HG03565 (cell line): ENCODE results near the gene TMC5.
"Not testable (repeated sequence)": the region's sequence is repeated elsewhere in the genome, so short reads cannot be mapped to it uniquely, and the experiment has no call there.

Experiments
- ATAC-seq: cut with Tn5 transposase; IDR thresholded peaks from one replicate; pipeline ENCODE4 v1.9.1; 2021; ENCODE audit warnings: mild to moderate bottlenecking, moderate library complexity; ENCODE audit not compliant: unreplicated experiment

TMC5 gene, protein sequence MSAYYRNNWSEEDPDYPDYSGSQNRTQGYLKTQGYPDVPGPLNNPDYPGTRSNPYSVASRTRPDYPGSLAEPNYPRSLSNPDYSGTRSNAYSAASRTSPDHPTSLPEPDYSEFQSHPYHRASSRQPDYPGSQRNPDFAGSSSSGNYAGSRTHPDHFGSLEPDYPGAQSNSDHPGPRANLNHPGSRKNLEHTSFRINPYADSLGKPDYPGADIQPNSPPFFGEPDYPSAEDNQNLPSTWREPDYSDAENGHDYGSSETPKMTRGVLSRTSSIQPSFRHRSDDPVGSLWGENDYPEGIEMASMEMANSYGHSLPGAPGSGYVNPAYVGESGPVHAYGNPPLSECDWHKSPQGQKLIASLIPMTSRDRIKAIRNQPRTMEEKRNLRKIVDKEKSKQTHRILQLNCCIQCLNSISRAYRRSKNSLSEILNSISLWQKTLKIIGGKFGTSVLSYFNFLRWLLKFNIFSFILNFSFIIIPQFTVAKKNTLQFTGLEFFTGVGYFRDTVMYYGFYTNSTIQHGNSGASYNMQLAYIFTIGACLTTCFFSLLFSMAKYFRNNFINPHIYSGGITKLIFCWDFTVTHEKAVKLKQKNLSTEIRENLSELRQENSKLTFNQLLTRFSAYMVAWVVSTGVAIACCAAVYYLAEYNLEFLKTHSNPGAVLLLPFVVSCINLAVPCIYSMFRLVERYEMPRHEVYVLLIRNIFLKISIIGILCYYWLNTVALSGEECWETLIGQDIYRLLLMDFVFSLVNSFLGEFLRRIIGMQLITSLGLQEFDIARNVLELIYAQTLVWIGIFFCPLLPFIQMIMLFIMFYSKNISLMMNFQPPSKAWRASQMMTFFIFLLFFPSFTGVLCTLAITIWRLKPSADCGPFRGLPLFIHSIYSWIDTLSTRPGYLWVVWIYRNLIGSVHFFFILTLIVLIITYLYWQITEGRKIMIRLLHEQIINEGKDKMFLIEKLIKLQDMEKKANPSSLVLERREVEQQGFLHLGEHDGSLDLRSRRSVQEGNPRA

DNA sequence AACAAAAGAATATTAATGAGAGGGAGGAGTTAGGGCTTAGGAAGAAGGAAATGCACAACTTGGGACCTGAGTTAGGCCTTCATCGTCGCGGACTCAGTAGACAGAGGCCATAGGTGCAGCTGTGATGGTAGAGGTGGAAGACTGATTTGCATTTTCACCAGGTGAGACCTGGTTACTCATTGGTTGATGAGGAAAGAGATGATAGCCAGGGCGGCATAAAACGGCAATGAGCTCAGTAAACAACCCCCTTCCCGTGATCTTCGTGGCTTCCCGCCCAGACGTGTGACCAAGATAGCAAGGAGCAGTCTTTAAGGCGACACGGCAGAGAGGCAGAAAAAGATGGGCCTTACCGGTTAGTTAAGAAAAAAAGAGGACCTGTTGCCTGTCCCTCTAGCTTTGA lies at the start of gene TMC5:
TSS of gene TMC5 (plus strand) at position 244 of the 400 bp plus-strand sequence. CDS start 22,156 bp downstream, outside the sequence.
- ATAC-seq, result no peak

DNA sequence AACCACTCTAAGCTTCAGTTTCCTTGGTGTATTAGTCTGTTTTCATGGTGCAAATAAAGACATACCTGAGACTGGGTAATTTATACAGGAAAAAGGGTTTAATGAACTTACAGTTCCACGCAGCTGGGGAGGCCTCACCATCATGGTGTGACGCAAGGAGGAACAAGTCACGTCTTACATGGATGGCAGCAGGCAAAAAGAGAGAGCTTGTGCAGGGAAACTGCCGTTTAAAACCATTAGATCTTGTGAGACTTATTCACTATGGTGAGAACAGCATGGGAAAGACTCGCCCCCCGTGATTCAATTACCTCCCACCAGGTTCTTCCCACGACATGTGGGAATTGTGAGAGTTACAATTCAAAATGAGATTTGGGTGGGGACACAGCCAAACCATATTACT lies 45.1 kb upstream of the TMC5 start:
- ATAC-seq, result not testable (repeated sequence)

DNA sequence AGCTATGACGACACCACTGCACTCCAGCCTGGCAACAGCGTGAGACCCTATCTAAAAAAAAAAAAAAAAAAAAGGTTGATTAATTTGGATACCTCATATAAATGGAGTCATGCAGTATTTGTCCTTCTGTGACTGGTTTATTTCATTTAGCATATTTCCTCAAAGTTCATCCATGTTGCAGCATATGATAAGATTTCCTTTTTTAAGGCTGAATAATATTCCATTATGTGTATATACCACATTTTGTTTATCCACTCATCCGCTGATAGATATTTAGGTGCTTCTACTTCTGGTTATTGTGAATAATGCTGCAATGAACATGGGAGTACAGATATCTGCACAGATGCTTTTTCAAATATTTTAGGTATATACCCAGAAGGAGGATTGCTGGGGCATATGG lies 43.3 kb upstream of the TMC5 start:
- no peak for ATAC-seq

DNA sequence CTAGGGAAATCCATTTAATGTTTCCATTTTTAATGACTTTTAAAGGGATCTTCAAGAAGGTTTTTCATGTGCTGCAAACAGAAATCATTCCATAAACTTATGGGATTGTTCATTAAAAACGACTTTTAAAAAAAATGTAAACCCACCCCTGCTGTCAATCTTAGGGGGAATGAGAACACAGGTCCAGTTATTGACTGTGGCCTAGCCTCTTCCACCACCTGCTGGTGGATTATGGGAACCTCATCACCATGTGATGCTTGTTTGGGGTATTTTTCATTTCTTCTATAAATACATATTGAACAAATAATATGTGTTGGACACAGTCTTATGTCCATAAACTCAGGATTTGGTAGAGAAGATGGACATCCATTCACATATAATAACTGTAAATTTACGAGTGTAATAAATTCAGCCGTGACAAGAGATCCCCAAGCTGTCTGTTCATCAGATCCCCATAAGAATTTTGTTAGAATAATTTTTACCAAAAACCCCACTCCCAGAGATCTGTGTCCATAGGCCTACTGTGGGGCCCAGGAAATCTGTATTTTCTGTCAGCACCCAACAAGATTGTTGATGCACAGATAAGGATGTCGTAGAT lies 42.0 kb upstream of the TMC5 start:
- no peak for ATAC-seq

DNA sequence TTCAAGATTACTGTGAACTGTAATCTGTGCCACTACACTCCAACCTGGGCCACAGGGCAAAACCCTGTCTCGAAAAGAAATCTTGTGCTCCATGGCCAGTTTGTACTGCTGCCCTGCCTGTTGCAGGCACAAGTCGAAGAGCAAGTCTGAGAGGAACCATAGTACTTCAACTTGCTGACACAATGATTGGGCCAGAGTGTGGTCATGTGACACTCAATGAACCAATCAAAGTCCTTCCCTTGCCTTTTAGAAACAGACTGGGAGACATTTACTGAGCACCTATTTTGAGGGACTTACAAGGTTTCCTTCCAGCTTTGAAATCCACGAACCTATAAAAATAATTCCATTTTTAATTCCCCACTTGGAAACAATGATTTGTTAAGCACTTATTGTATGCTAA lies 39.8 kb upstream of the TMC5 start:
- ATAC-seq, result no peak

DNA sequence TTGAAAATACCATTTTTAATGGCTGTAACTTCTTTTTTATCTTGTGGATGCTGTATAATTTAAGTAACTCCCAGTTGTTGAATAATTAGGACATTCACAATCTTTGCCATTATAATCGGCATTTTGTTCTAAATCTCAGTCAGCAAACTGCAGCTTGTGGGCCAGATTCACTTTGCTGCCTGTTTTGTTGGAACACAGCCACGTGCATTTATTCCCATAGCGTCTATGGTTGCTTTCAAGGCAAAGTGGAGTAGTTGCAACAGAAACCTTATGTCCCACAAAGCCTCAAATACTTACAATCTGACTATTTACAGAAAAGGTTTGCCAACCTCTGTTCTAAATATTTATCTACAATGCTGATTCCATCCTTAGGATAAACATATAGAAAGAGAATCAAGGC lies 39.2 kb upstream of the TMC5 start:
- ATAC-seq, result no peak

DNA sequence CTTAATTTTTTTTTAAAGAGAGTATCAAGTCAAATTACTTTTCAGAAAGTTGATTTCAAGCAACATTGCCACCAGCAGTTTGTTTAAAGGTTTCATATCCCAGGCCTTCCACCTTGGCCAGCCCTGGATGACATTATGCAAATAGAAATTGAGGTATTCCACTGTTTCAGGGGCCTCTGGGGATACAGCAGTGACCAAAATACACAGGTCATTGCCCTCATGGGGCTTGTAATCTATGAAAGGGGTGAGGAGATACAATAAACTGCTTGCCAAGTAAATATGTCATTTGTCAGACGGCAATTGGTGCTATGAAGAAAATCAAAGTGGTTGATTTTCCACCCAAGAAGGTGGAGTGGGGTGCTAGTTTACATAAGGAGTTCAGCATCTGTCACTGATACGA lies 37.8 kb upstream of the TMC5 start:
- no peak for ATAC-seq

DNA sequence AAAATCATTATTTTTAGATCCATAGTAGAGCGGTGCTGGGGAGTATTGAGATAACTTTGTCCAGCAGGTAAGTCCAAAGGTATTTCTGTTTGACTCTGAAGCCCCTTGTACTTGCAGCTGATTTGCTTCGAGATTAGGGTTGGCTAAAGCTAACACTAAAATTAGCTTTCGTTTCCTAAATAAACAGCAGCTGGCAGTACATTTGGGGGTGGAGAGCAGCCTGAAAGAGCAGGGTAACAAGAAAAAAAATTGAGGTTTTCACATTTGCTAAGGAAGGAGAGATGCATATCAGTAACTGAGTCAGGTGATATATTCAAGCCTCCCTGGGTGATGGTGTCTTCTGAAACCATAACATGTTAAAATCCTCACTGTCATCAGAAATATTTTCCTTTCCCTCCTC lies 37.4 kb upstream of the TMC5 start:
- no peak for ATAC-seq

DNA sequence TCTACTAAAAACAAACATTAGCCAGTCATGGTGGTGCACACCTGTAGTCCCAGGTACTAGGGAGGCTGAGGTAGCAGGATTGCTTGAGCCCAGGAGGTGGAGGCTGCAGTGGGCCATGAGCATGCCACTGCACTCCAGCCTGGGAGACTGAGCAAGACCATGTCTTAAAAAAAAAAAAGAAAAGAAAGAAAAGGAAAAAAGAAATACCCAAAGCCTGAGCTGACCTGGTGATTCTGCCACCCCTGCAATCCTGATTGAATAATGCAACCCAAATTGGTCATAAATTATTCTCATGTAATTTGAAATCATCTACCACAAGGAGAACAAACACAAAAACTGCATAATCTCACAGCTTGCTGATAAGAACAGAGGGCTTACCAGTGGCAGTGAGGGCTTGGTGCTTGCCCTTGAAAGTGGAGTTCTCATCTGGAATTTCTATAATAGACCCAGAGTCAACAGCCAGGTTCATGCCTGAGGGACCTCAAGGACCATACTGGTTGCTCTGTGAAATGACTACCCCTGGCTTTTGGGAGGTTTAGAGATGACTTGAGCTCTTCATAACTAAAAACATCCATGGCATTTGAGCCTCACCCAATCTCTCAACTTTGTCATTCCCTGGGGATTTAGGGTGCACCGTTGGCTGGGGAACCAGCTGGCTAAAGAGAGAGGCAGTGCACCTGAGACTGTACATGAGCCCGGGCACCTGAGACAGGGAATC lies 35.4 kb upstream of the TMC5 start:
- ATAC-seq, result no peak

DNA sequence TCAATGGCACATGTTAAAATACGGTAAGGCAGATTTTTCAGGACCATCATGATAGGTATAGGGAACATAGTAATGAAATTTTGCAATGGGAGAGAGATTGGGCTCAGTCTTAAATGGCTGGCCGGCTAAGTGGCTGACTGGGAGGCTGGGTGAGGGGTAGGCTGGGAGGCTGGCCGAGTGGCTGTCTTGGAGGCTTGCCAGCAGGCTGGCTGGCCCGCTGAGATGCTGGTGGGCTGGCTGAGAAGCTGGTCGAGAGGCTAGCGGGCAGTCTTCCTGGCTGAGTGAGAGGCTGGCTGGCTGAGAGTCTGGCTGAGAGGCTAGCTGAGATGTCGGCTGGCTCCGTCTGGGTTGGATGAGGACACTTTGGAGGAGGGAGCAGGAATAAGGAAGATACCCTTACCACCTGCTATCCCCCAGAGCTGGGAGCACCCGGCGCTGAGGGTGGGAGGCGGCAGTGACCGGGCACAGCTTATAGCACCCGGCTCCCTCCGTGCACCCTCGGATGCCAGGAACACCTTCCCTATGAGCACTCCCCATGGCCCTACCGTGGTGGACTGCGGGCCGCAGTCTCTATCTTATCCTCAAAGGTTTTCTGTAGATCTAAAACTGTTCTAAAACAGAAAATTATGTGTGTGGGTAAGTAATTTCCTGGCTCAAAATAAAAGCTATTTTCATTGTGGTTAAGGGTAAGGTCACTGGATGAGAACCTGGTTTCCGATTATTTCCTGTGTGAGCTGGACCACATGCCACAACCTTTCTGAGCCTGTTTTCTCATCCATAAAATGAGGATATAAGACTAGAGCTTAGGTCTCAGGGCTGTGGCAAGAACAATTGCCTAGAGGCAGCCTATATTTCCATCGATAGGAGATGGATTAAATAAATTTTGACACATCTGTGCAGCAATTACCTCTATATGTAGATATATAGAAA lies 34.5 kb upstream of the TMC5 start:
- no peak for ATAC-seq

DNA sequence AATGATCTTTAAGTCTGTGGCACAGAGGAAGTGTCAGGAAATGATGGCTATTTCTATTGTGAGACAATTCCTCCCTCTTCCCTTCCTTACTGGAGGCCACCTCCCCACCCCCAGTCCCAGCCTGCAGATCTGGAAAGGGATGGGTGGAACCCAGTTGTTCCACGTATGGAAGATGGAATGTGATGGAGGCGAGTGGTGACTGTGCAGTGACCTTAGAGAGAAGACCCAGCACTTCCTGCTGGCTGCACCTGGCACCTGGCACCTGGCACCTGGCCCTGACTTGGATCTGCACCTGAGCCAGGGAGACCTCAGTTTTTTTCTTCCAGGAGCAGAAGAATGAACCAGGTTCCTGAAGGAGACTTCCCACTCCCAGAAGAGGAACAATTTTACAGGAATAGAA lies 33.0 kb upstream of the TMC5 start:
- no peak for ATAC-seq

DNA sequence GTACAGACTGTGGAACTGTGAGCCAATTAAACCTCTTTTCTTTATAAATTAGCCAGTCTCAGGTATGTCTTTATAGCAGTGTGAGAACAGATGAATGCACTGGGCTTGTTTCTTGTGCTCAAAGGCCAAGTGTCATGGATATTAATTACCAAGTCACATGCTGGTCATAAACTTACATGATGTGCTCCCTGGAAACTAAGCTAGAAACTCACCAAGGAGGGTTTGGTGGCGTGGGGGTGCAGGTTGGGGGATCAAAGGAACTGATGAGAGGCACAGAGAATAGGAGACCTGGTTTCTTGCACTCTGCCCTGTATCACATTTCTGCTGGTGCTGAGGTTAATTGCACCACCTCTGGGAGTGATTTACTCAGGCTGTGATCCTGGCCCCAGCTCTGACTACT lies 31.2 kb upstream of the TMC5 start:
- ATAC-seq, result no peak

DNA sequence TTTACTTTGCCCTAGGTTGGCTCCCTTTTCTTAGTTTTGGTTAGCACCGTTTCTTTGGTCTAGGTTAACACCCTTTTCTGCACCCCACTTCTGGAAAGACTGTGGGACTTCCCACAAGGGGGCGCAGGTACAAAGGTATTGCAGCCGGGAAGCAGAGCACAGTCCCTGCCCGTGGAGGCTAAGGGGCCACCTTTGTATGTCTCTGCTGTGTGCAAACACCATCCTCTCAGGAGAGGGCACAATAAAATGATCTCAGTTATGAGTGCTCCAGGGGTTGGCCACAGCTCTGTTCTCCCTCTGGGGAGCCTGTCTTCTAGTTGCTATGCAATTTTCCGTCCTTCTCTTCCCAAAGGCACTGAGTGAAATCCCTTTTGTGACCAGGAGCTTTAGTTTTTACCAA lies 28.4 kb upstream of the TMC5 start:
- ATAC-seq, result no peak

DNA sequence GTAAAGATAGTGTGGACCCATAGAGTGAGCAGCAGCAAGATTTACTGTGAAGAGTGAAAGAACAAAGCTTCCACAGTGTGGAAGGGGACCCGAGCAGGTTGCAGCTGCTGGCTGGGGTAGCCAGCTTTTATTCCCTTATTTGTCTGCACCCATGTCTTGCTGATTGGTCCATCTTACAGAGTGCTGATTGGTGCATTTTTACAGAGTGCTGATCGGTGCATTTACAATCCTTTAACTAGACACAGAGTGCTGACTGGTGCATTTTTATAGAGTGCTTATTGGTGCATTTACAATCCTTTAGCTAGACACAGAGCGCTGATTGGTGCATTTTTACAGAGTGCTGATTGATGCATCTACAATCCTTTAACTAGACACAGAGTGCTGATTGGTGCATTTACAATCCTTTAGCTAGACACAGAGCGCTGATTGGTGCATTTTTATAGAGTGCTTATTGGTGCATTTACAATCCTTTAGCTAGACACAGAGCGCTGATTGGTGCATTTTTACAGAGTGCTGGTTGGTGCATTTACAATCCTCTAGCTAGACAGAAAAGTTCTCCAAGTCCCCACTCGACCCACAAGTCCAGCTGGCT lies 26.4 kb upstream of the TMC5 start:
- not testable (repeated sequence) for ATAC-seq

DNA sequence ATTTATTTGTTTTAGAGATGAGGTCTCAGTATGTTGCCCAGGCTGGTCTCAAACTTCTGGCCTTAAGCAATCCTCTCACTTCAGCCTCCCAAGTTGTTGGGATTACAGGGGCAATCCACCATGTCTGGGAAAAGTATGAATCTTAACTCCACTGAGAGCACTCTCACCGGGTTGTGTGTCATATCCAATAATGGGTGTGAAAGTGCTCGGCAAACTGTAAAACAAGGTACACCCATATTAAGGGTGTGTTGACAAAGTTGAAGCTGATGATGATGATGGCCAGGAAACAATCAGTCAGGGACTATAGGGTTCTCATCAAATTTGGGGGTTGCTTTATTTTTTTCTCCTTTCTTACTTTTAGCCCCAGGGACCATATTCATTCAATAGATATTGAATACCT lies 25.3 kb upstream of the TMC5 start:
- ATAC-seq, result no peak

DNA sequence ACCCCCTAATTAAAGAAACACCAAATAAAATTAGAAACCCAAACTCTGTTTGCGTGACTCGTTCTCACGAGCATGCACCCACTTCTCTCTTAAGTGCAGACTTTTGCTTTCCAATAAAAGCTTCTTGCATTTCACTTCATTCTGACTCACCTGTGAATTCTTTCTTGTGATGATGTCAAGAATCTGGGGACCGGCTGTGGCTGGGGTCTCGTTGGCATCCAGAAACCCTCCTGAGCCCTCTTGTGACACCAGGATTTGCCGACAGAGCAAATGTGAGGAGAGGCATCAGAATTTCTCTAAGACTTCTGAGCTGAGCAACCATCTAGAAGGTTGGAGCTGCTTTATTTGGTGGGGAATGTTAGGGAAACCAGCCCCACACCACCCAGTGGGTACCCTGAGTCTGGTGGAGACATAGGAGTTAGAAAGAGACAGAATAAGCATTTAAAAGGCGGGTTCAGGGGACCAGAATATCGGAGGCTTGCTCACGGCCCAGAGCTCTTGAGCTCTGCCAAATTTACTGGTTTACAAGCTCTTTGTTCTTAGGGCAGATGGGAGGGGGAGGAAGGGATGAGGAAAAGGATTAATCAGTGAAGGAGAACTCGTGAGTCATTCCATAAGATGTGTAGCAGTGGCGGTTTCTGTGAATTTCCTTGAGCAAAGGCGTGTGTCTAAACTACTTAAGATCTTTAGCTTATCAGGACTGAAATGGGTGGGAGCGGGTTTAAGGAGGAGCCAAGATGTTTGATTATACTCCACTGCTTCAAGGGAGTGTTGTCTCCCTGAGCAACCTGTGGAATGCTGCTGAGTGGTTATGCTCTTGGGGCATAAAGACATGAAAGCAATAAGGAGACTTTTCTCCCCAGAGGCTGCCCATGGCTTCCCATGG lies 24.2 kb upstream of the TMC5 start:
- no peak for ATAC-seq

DNA sequence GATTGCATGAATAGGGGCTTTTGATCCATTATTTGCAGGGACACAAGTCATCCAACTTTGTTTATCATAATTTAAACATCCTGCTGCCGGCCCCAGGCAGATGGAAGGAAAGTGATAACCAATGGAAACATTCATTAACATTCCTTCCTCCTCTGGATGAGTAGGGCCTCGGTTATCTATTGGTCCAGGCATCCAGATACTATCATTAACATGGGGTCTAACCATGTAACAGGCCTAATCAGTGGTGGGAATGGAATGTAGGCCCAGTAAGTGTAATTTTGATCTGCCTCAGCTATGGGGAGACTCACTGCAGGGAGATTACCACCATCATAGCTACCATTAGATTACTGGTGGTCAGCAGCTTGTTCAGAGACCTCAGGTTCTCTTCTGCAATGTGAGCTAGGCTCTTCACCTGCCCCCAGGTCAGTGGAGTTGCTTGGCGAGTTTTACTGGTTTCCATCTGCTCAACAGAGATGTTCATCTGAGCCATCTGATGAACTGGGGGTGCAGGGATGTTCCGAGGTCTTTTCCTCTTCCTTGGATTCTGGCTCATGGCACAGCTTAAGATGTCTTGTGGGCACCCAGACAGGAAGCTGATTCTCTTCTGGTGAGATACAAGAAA lies 21.9 kb upstream of the TMC5 start:
- not testable (repeated sequence) for ATAC-seq

DNA sequence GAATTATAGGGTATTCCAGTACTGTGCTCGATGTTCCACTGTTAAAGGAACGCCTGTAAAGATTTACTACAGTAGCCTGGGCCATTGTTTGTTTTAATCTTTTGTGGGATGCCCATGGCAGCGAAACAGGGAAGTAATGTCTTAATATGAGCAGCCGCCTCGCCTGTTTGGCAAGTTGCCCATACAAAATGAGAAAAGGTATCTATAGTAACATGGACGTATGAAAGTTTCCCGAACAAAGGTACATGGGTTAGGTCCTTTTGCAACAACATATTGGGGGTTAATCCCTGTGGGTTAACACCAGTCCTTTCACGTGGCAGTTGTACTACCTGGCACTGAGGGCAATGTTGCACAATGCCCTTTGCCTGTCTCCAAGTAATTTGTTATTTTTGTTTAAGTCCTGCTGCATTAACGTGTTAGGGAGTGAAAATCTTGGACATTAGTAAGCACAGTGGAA lies 21.1 kb upstream of the TMC5 start:
- no peak for ATAC-seq
